Stimulated activated CD8-positive, alpha-beta memory T cell treated with anti-CD3 and anti-CD28 coated beads, Interleukin-2, amount 100 ng/mL, for 1 hour (primary cell): ENCODE data around the gene ANKS1A.
"Not testable (repeated sequence)": the region's sequence is repeated elsewhere in the genome, so short reads cannot be mapped to it uniquely, and the experiment has no call there.

Experiments
- DNase-seq, 2 donors: peaks; one replicate each; pipeline ENCODE4 v3.0.0-alpha.2; 2020; ENCODE audit warnings: low read depth in 2 of 2

Gene ANKS1A

GRCh38 chr6:35105078-35105477 is 216.0 kb downstream of the ANKS1A start:
- no peak for DNase-seq

- DNase-seq = not testable (repeated sequence)
Observed at GRCh38 chr6:35106061-35106460, 217.0 kb downstream of the ANKS1A start.

- not testable (repeated sequence) for DNase-seq
Observed at GRCh38 chr6:35107208-35107607, 218.2 kb downstream of the ANKS1A start.

- not testable (repeated sequence) for DNase-seq
Observed at GRCh38 chr6:35107761-35108160, 218.7 kb downstream of the ANKS1A start.

- no peak for DNase-seq
Observed at GRCh38 chr6:35108309-35108885, 219.3 kb downstream of the ANKS1A start.

GRCh38 chr6:35120746-35121145 is 231.7 kb downstream of the ANKS1A start:
- no peak for DNase-seq

GRCh38 chr6:35124356-35124755 is 235.3 kb downstream of the ANKS1A start:
- no peak for DNase-seq

- DNase-seq = no peak
Observed at GRCh38 chr6:35128042-35128441, 239.0 kb downstream of the ANKS1A start.

GRCh38 chr6:35128496-35128895 is 239.4 kb downstream of the ANKS1A start:
- DNase-seq = no peak

- no peak for DNase-seq
Observed at GRCh38 chr6:35136185-35136584, 247.1 kb downstream of the ANKS1A start.

- not testable (repeated sequence) for DNase-seq
Observed at GRCh38 chr6:35138191-35138590, 249.1 kb downstream of the ANKS1A start.

GRCh38 chr6:35139470-35139869 is 250.4 kb downstream of the ANKS1A start:
- no peak for DNase-seq

GRCh38 chr6:35139924-35140638 is 251.0 kb downstream of the ANKS1A start:
- peak; percentile 12 to 21 for DNase-seq

GRCh38 chr6:35140639-35141006 is 251.6 kb downstream of the ANKS1A start:
- no peak for DNase-seq
